GM21717 (cell line): ENCODE data around the gene CDH4.

Experiments
- ATAC-seq: cut with Tn5 transposase; IDR thresholded peaks from one replicate; pipeline ENCODE4 v1.9.1; 2021; ENCODE audit warnings: mild to moderate bottlenecking, moderate library complexity; ENCODE audit not compliant: unreplicated experiment

CDH4 gene

GRCh38 chr20:61322151-61322865, 70.2 kb downstream of the CDH4 start:
- ATAC-seq = no peak

GRCh38 chr20:61324906-61325305, 72.8 kb downstream of the CDH4 start:
- no peak for ATAC-seq

- no peak for ATAC-seq
These were observed 73.7 kb downstream of the CDH4 start for GRCh38 chr20:61325718-61326117.

GRCh38 chr20:61328911-61329558, 77.0 kb downstream of the CDH4 start:
- ATAC-seq = no peak

GRCh38 chr20:61330441-61330840, 78.4 kb downstream of the CDH4 start:
- no peak for ATAC-seq

- ATAC-seq = no peak
These were observed 79.5 kb downstream of the CDH4 start for GRCh38 chr20:61331543-61331942.

- no peak for ATAC-seq
These were observed 80.2 kb downstream of the CDH4 start for GRCh38 chr20:61332016-61332975.

- no peak for ATAC-seq
These were observed 81.5 kb downstream of the CDH4 start for GRCh38 chr20:61333484-61334108.

- no peak for ATAC-seq
These were observed 88.1 kb downstream of the CDH4 start for GRCh38 chr20:61340157-61340556.

- ATAC-seq = no peak
These were observed 89.5 kb downstream of the CDH4 start for GRCh38 chr20:61341605-61342004.

- no peak for ATAC-seq
These were observed 91.9 kb downstream of the CDH4 start for GRCh38 chr20:61343934-61344333.

GRCh38 chr20:61345656-61346055, 93.6 kb downstream of the CDH4 start:
- ATAC-seq = no peak

- no peak for ATAC-seq
These were observed 94.9 kb downstream of the CDH4 start for GRCh38 chr20:61346996-61347395.

- ATAC-seq = no peak
These were observed 95.4 kb downstream of the CDH4 start for GRCh38 chr20:61347443-61347842.

GRCh38 chr20:61349447-61350165, 97.5 kb downstream of the CDH4 start:
- ATAC-seq = no peak

GRCh38 chr20:61350500-61351250, 98.6 kb downstream of the CDH4 start:
- no peak for ATAC-seq

GRCh38 chr20:61352346-61353260, 100.5 kb downstream of the CDH4 start:
- no peak for ATAC-seq

- no peak for ATAC-seq
These were observed 101.4 kb downstream of the CDH4 start for GRCh38 chr20:61353261-61354000.
